Activated CD4-positive, alpha-beta T cell treated with anti-CD3 and anti-CD28 coated beads, Interleukin-2, amount 10 ng/mL, durations not matched to agents 7 days and 5 days (primary cell): ENCODE measurements around the gene SLC25A45. TPM values are rescaled to one million over a fixed set of nuclear protein-coding genes. Genes with fewer than 3 reads are reported as not detected.

ENCODE experiments used
- CTCF ChIA-PET: fragments of 350-600 bp; sonication (Branson Sonifier 250); formaldehyde crosslinking; loops from one replicate; lab custom pipeline; 2021; ENCODE audit warnings: antibody characterized with exemption; lab: Charles Lee
- POLR2A ChIA-PET: fragments of 350-600 bp; sonication (Branson Sonifier 250); formaldehyde crosslinking; loops from one replicate; lab custom pipeline; 2021; ENCODE audit warnings: antibody characterized with exemption; lab: Charles Lee
- DNase-seq: peaks from one replicate; pipeline ENCODE4 v3.0.0-alpha.2; 2020
- H3K27ac Mint-ChIP-seq: one replicate; pipeline ENCODE4 v1.8.0; 2021; ENCODE audit warnings: mild to moderate bottlenecking, moderate library complexity, mixed read lengths
- H3K27me3 Mint-ChIP-seq: one replicate; pipeline ENCODE4 v1.8.0; 2021; ENCODE audit warnings: mixed read lengths
- H3K36me3 Mint-ChIP-seq: one replicate; pipeline ENCODE4 v1.8.0; 2021; ENCODE audit warnings: low read depth, mixed read lengths
- H3K4me1 Mint-ChIP-seq: one replicate; pipeline ENCODE4 v1.8.0; 2021; ENCODE audit warnings: mixed read lengths
- H3K4me3 Mint-ChIP-seq: one replicate; pipeline ENCODE4 v1.8.0; 2021; ENCODE audit warnings: mild to moderate bottlenecking, moderate library complexity, mixed read lengths
- H3K9me3 Mint-ChIP-seq: one replicate; pipeline ENCODE4 v1.8.0; 2021; ENCODE audit warnings: mixed read lengths
- total RNA-seq, 2 experiments: library from RNA; stranded (reverse); gene quantifications; one replicate each; pipeline ENCODE4 v1.2.3, GENCODE V29; 2021

SLC25A45 gene
- total RNA-seq, 2 experiments from 2014 or later: 40.9 TPM

DNA sequence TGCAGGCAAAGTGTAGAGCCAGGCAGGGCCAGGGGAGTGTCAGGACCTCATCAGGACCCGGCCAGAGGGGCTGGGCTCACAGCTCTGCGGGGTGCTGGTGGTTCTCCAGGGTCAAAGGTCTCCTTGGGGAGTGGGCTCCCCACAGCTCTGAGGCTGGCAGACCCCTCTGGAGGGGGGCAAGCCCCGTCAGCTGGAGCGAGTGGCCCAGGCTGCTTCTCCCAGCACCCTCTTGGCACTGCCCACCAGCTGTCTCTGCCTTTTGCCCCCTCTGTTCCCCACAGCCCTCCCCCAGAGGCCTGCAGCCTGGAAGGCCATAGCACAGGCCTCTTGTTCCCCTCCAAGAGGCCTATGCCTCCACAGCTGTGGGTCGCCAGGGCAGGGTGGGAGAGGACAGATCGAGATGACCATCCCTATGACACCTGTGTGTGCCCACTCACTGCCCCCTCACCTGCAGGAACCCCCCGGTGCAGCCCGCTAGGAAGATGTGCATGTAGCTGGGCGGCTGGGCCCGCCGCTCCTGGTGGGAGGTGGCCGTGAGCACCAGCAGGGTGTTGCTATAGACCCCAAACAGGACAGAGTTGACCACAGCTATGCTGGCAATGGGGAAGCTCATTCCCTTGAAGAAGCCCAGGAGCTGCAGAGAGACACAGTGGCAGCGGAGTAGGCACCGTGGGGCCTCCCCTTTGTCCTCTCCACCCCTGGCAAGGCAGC, 3.4 kb downstream of the SLC25A45 start:
- Mint-ChIP-seq H3K36me3 (no peaks in the 10 kb centered on the region), H3K9me3 (no peaks in the 10 kb centered on the region), H3K27me3 (no peaks in the 10 kb centered on the region), H3K4me3 (no peak overlapping the region), H3K27ac (no peak overlapping the region), H3K4me1 (peaks cover 30% of the 10 kb centered on the region)
- no peak for DNase-seq
- ChIA-PET CTCF (interaction anchor here (0.7 to 4.1 kb wide), 7 partner anchors 8 to 131 kb away, joined by 3 to 15 read pairs (median 6); partner anchors contain the start of gene FRMD8), POLR2A (interaction anchor here (1.2 kb wide), 1 partner anchor 114 kb away, joined by 4 read pairs; no protein-coding TSS in a partner anchor)

DNA sequence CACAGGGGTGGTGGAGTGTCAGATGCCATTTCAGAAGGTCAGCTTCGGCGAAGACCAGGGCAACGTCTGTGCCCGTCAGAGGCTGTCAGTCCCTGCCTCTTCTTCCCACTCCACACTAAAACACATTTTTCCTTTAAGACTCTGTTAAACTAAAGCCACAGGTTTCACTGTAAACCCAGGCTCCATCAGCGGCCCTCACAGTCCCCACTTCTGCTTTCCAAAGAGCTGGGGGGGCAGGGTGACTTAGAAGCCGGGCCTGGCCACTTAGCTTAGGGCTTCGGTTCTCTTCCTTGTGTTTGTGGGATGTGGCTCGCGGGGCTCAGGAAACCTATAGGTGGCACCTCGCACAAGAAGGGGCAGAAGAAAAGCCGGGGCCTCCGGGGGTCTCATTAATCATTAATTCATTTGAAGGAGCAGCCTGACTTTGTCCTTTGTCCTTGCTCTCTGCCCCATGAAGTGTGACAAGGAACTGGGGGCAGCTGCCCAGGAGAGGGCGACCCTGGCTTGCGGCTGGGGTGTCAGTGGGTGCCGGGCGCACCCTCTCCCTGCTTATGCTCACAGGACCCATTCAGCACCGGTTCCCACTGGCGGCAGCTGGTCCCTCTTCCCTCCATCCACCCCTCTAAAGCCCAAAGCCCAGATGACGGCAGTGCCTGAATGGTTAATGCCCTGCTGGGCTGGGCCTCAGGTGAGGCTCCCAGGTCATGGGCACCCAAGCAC, 4.1 kb downstream of the SLC25A45 start:
- no peaks in the 10 kb centered on the region for H3K27me3 Mint-ChIP-seq
- H3K9me3 Mint-ChIP-seq: no peaks in the 10 kb centered on the region
- CTCF ChIA-PET: interaction anchor here (0.9 to 4.1 kb wide), 7 partner anchors 8 to 132 kb away, joined by 3 to 15 read pairs (median 6); partner anchors contain the start of gene FRMD8
- POLR2A ChIA-PET: no interaction called here
- H3K4me1 Mint-ChIP-seq: peaks cover 25% of the 10 kb centered on the region
- no peak overlapping the region for H3K4me3 Mint-ChIP-seq
- H3K27ac Mint-ChIP-seq: peak overlapping the region; percentile 36
- DNase-seq: no peak
- no peaks in the 10 kb centered on the region for H3K36me3 Mint-ChIP-seq

DNA sequence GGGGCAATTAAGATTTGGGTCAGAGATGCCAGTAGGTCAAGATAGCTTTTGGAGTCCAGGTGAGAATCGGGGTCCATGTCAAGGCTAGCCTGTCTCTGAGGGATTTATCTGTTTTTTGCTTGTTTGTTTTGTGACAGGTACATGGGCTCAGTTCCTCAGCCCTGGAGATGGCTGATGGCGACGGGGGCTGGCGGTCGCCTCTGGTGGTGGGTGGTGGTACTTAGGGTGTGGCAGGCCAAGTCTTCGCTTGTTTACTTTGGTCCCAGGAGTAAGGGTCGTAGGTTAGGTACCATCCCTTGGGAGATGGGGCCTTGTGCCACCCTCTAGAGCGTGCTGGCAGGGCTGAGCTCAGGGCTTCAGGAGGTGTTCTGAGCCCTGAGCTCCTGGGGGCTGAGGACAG, 4.7 kb downstream of the SLC25A45 start:
- Mint-ChIP-seq H3K9me3 (no peaks in the 10 kb centered on the region), H3K4me1 (peaks cover 19% of the 10 kb centered on the region), H3K27ac (no peak overlapping the region), H3K36me3 (no peaks in the 10 kb centered on the region), H3K27me3 (no peaks in the 10 kb centered on the region), H3K4me3 (no peak overlapping the region)
- ChIA-PET CTCF (interaction anchor here (0.9 to 4.1 kb wide), 5 partner anchors 9 to 132 kb away, joined by 3 to 15 read pairs (median 7); partner anchors contain the start of gene FRMD8), POLR2A (no interaction called here)
- no peak for DNase-seq

DNA sequence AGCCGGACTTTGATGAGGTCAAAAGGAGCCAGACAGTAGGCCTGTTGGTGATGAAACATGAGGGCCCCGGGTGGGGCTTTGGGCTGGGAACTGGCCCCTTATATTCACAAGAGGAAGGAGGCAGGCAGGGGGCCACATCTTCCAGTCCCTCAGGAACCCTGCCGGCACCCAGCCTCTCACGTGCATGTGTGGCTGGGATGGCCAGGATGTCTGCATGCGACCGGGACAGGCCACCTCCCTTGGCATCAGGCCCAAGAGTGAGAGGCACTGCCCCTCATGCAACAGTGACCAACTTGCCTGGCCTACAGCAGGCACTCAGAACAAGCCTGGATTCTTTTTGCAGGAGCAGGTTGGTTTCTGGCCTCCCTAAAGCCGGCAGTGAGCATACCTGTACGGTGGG, 5.4 kb downstream of the SLC25A45 start:
- H3K4me3 Mint-ChIP-seq: no peak overlapping the region
- no peak overlapping the region for H3K27ac Mint-ChIP-seq
- CTCF ChIA-PET: no interaction called here
- H3K27me3 Mint-ChIP-seq: no peaks in the 10 kb centered on the region
- DNase-seq: no peak
- POLR2A ChIA-PET: no interaction called here
- H3K36me3 Mint-ChIP-seq: no peaks in the 10 kb centered on the region
- H3K9me3 Mint-ChIP-seq: no peaks in the 10 kb centered on the region
- peaks cover 15% of the 10 kb centered on the region for H3K4me1 Mint-ChIP-seq

DNA sequence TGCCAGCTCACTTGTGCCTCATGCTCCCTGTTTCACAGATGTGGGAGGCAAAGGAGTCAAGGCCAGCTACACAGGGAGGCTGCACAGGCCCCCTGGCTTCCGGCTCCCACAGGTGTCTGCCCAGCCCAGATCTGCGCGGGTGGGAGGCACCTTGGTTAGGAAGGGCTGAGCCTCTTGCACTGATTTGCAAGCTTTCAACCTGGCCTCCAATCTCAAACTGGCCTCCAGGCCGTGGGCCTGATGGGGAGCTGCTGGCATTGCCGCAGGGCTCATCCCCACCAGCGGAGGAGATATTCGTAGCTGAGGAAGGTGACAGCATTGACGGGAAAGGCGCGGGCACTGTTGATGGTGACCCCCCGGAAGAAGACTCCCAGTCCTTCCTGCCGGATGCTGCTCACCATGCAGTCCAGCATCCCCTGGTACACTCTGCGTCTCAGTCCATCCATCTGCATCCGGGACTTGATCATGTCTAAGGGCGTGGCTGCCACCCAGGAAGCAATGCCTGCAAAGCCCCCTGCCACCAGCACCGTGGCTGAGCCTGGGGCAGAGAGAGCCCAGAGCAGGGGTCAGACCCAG, 6.2 kb downstream of the SLC25A45 start:
- Mint-ChIP-seq H3K27me3 (no peaks in the 10 kb centered on the region), H3K36me3 (no peaks in the 10 kb centered on the region), H3K4me1 (peaks cover 9% of the 10 kb centered on the region), H3K27ac (no peak overlapping the region), H3K9me3 (no peaks in the 10 kb centered on the region), H3K4me3 (no peak overlapping the region)
- ChIA-PET POLR2A (interaction anchor here (0.7 kb wide), 1 partner anchor 93 kb away, joined by 7 read pairs; no protein-coding TSS in a partner anchor), CTCF (interaction anchor here (0.6 to 4.0 kb wide), 4 partner anchors 16 to 136 kb away, joined by 3 to 20 read pairs (median 4); no protein-coding TSS in a partner anchor)
- no peak for DNase-seq

DNA sequence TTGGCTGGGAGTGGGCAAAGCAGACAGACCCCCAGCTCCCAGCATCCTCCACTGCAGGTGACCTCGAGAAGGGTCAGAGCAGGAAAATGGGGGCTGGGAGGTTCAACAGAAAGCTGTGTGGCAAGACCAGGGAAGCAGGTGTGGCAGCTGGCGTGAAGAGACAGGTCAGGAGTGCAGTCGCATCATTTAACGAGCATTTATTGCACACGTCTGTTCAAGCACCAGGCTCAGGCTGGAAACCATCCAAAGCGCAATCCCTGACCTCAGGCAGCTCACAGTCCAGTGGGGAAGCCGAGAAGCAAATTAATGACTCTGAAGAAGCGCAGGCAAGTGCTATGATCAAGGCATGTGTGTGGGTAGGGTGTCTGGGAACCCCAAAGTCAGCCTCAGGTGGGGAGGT, 7.4 kb downstream of the SLC25A45 start:
- H3K27me3 Mint-ChIP-seq: no peaks in the 10 kb centered on the region
- no peak overlapping the region for H3K27ac Mint-ChIP-seq
- H3K36me3 Mint-ChIP-seq: no peaks in the 10 kb centered on the region
- POLR2A ChIA-PET: interaction anchor here (0.6 kb wide), 2 partner anchors 32 to 544 kb away, joined by 3 to 4 read pairs; no protein-coding TSS in a partner anchor
- no peak overlapping the region for H3K4me3 Mint-ChIP-seq
- H3K4me1 Mint-ChIP-seq: peaks cover 1% of the 10 kb centered on the region
- H3K9me3 Mint-ChIP-seq: no peaks in the 10 kb centered on the region
- CTCF ChIA-PET: interaction anchor here (1.9 to 4.0 kb wide), 2 partner anchors 41 to 136 kb away, joined by 6 to 20 read pairs; no protein-coding TSS in a partner anchor
- no peak for DNase-seq

DNA sequence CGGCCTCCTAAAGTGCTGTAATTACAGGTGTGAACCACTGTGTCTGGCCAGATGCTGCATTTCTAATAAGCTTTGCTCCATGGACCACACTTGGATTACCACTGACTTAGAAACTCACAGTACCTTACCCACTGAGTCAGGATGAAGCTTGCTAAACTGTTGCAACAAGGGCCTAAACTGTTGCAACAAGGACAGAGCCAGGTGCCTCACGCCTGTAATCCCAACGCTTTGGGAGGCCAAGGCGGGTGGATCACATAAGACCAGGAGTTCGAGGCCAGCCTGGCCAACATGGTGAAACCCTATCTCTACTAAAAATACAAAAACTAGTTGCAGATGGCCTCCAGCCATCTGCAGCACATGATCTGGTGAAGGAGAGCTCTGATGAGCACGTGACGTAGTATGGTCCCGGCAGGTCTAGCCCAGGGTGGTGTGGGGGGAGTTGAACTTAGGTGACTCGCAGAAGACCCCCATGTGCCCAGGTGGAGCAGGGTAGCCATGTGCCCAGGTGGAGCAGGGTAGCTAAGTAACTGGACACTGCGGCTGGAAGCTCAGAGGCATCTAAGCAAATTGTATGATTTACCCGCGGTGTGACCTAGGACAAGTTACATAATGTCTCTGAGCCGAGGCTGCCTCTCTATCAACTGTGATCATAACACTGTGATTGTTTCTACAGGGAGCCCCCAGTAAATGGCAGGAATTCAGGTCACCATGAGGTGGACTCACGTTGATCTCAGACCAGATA, 8.4 kb downstream of the SLC25A45 start:
- Mint-ChIP-seq H3K9me3 (no peaks in the 10 kb centered on the region), H3K36me3 (no peaks in the 10 kb centered on the region), H3K4me1 (no peaks in the 10 kb centered on the region), H3K27me3 (no peaks in the 10 kb centered on the region), H3K4me3 (no peak overlapping the region), H3K27ac (no peak overlapping the region)
- POLR2A ChIA-PET: no interaction called here
- no peak for DNase-seq
- CTCF ChIA-PET: interaction anchor here (0.5 to 4.0 kb wide), 3 partner anchors 42 to 137 kb away, joined by 4 to 20 read pairs (median 6); no protein-coding TSS in a partner anchor

DNA sequence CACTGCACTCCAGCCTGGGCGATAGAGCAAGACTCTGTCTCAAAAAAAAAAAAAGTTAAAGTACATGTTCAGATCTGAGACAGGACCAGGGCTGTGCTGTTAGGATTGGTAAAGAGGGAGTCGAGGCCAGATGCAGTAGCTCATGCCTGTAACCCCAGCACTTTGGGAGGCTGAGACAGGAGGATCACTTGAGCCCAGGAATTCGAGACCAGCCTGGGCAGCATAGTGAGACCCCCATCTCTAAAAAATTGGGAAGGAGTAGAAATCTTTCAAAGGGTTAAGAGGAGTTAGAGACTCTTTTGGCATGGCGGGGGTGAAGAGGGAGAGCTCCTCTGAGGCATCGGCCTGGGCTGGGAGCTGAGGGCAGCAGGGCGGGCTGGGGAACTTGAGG, 11.8 kb downstream of the SLC25A45 start:
- CTCF ChIA-PET: interaction anchor here (0.6 to 1.8 kb wide), 8 partner anchors 8 to 258 kb away, joined by 3 to 6 read pairs (median 4); partner anchors contain the start of gene FAM89B
- Mint-ChIP-seq H3K27me3 (no peaks in the 10 kb centered on the region), H3K36me3 (no peaks in the 10 kb centered on the region), H3K4me1 (peaks cover 4% of the 10 kb centered on the region), H3K27ac (no peak overlapping the region), H3K4me3 (no peak overlapping the region), H3K9me3 (no peaks in the 10 kb centered on the region)
- POLR2A ChIA-PET: no interaction called here
- DNase-seq: no peak

DNA sequence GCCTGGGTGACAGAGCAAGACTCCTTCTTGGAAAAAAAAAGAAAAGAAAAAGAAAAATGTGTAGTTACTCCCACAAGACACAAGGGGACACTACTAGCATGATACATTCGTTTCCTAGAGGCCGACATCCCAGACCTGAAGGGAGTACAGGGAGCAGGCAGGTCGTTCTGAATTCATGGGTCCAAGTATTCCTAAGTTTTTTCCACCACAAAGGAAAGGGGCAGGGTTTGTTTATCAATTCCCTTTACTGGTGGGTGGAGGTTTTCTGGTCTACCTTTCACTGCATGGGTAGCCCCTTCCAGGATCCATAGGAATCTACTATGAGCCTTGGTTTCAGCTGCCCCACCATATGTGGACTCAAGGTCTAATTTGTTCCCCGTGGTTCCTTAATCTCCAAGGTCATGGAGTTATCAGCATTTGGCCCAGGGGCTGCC, 16.1 kb downstream of the SLC25A45 start:
- POLR2A ChIA-PET: no interaction called here

DNA sequence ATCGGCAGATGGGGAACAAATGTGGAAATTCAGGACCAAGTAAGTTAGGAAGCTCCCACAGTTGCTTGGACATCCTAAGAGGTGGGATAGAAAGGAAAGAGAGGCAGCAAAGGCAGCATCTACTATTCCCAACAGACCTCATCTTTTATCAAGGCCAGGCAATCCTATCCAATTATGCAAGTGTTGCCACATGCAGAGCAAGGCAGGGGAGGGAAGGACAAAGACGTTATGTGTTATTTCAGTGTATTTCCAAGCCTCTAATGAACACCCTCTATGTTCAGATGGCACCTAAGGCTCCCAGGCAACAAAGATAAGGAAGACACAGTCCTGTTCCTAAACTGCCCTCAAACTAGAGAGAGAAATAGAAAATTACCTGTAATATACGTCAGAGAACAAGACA, 18.7 kb downstream of the SLC25A45 start:
- POLR2A ChIA-PET: no interaction called here
- no peak for DNase-seq
- Mint-ChIP-seq H3K9me3 (no peaks in the 10 kb centered on the region), H3K36me3 (no peaks in the 10 kb centered on the region), H3K4me1 (peaks cover 14% of the 10 kb centered on the region), H3K27ac (no peak overlapping the region), H3K27me3 (no peaks in the 10 kb centered on the region), H3K4me3 (no peak overlapping the region)
- CTCF ChIA-PET: no interaction called here

More for the DNA sequence above, 16.1 kb downstream of the SLC25A45 start:
- H3K9me3 Mint-ChIP-seq: no peaks in the 10 kb centered on the region
- no peak overlapping the region for H3K4me3 Mint-ChIP-seq
- no peak overlapping the region for H3K27ac Mint-ChIP-seq
- CTCF ChIA-PET: interaction anchor here (1.2 kb wide), 1 partner anchor 38 kb away, joined by 3 read pairs; no protein-coding TSS in a partner anchor
- no peaks in the 10 kb centered on the region for H3K27me3 Mint-ChIP-seq
- no peaks in the 10 kb centered on the region for H3K36me3 Mint-ChIP-seq
- peaks cover 14% of the 10 kb centered on the region for H3K4me1 Mint-ChIP-seq
- peak; percentile 49 for DNase-seq

DNA sequence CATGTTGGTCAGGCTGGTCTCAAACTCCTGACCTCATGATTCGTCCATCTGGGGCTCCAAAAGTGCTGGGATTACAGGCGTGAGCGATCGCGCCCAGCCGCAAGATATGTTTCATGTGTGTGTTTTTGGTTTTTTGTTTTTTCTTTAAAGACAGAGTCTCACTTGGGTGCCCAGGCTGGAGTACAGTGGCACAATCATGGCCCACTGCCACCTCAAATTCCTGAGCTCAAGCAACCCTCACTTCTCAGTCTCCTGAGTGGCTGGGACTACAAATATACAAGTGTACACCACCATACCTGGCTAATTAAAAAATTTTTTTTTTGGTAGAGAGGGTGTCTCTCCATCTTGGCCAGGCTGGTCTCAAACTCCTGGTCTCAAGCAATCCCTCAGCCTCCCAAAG, 19.5 kb downstream of the SLC25A45 start:
- no peaks in the 10 kb centered on the region for H3K27me3 Mint-ChIP-seq
- H3K4me1 Mint-ChIP-seq: peaks cover 14% of the 10 kb centered on the region
- CTCF ChIA-PET: interaction anchor here (0.6 to 1.3 kb wide), 3 partner anchors 15 to 53 kb away, joined by 3 to 5 read pairs (median 3); no protein-coding TSS in a partner anchor
- no peaks in the 10 kb centered on the region for H3K9me3 Mint-ChIP-seq
- POLR2A ChIA-PET: no interaction called here
- H3K27ac Mint-ChIP-seq: peak overlapping the region; percentile 31
- no peaks in the 10 kb centered on the region for H3K36me3 Mint-ChIP-seq
- DNase-seq: no peak
- no peak overlapping the region for H3K4me3 Mint-ChIP-seq
